HG03025 (cell line): ENCODE data around the gene SLAMF9.

Experiments
- ATAC-seq: cut with Tn5 transposase; IDR thresholded peaks from one replicate; pipeline ENCODE4 v1.9.1; 2021; ENCODE audit warnings: mild to moderate bottlenecking, moderate library complexity; ENCODE audit not compliant: unreplicated experiment, low FRiP score

SLAMF9 gene

GRCh38 chr1:159953536-159954515 is at the start of gene SLAMF9:
Gene SLAMF9 (minus strand): TSS chr1:159954237. CDS start chr1:159954137, 100 bp downstream.
- ATAC-seq: no peak

- no peak for ATAC-seq
Measured at GRCh38 chr1:160001440-160001839, 47.4 kb upstream of the SLAMF9 start.

GRCh38 chr1:159999204-159999603 is 45.2 kb upstream of the SLAMF9 start:
- ATAC-seq: no peak

GRCh38 chr1:159996653-159997052 is 42.6 kb upstream of the SLAMF9 start:
- no peak for ATAC-seq

- ATAC-seq: no peak
Measured at GRCh38 chr1:159994896-159995295, 40.9 kb upstream of the SLAMF9 start.

- no peak for ATAC-seq
Measured at GRCh38 chr1:159993911-159994310, 39.9 kb upstream of the SLAMF9 start.

GRCh38 chr1:159992161-159992560 is 38.1 kb upstream of the SLAMF9 start:
- ATAC-seq: no peak

GRCh38 chr1:159991513-159991912 is 37.5 kb upstream of the SLAMF9 start:
- ATAC-seq: no peak

- ATAC-seq: no peak
Measured at GRCh38 chr1:159990005-159990404, 36.0 kb upstream of the SLAMF9 start.

- no peak for ATAC-seq
Measured at GRCh38 chr1:159989581-159989980, 35.5 kb upstream of the SLAMF9 start.

- no peak for ATAC-seq
Measured at GRCh38 chr1:159988006-159988405, 34.0 kb upstream of the SLAMF9 start.

- no peak for ATAC-seq
Measured at GRCh38 chr1:159987186-159987585, 33.1 kb upstream of the SLAMF9 start.

- ATAC-seq: no peak
Measured at GRCh38 chr1:159986531-159986930, 32.5 kb upstream of the SLAMF9 start.

- no peak for ATAC-seq
Measured at GRCh38 chr1:159986093-159986492, 32.1 kb upstream of the SLAMF9 start.

GRCh38 chr1:159985473-159985872 is 31.4 kb upstream of the SLAMF9 start:
- no peak for ATAC-seq

- no peak for ATAC-seq
Measured at GRCh38 chr1:159983681-159984080, 29.6 kb upstream of the SLAMF9 start.

GRCh38 chr1:159982280-159982679 is 28.2 kb upstream of the SLAMF9 start:
- ATAC-seq: no peak

GRCh38 chr1:159981351-159982055 is 27.5 kb upstream of the SLAMF9 start:
- ATAC-seq: no peak

- no peak for ATAC-seq
Measured at GRCh38 chr1:159980786-159981185, 26.7 kb upstream of the SLAMF9 start.

- ATAC-seq: no peak
Measured at GRCh38 chr1:159980076-159980475, 26.0 kb upstream of the SLAMF9 start.

- no peak for ATAC-seq
Measured at GRCh38 chr1:159979257-159979656, 25.2 kb upstream of the SLAMF9 start.

- no peak for ATAC-seq
Measured at GRCh38 chr1:159978107-159978398, 24.0 kb upstream of the SLAMF9 start.
